Smooth muscle cell (in vitro differentiated cells): Measurements from ENCODE around the gene MRPL58. TPM values are rescaled to one million over a fixed set of nuclear protein-coding genes. Genes with fewer than 3 reads are reported as not detected.
"Not testable (repeated sequence)": the region's sequence is repeated elsewhere in the genome, so short reads cannot be mapped to it uniquely, and the experiment has no call there.

ENCODE experiments used
- DNase-seq: peaks from one replicate; lab custom pipeline; 2025; ENCODE audit not compliant: unreplicated experiment; lab: John Stamatoyannopoulos, UW
- H2AFZ ChIP-seq: fragments of 200-600 bp; sonication (generic); 2 replicates; pipeline ENCODE4 v1.6.0; 2016; ENCODE audit warnings: antibody characterized with exemption, low read depth, mild to moderate bottlenecking
- H3F3A ChIP-seq: fragments of 200-600 bp; sonication (generic); 2 replicates; pipeline ENCODE4 v1.6.0; 2017; ENCODE audit warnings: antibody characterized with exemption, low read depth
- H3K27ac ChIP-seq: fragments of 200-600 bp; sonication (generic); 2 replicates; pipeline ENCODE4 v1.5.1; 2016; ENCODE audit warnings: low read depth, mild to moderate bottlenecking
- H3K27me3 ChIP-seq: fragments of 200-600 bp; sonication (generic); 2 replicates; pipeline ENCODE4 v1.6.1; 2016; ENCODE audit warnings: low read depth, mild to moderate bottlenecking
- H3K36me3 ChIP-seq: fragments of 200-600 bp; sonication (generic); 2 replicates; pipeline ENCODE4 v1.5.1; 2016; ENCODE audit warnings: low read depth
- H3K4me1 ChIP-seq: fragments of 200-600 bp; sonication (generic); 2 replicates; pipeline ENCODE4 v1.5.1; 2016; ENCODE audit warnings: low read depth
- H3K4me2 ChIP-seq: fragments of 200-600 bp; sonication (generic); 2 replicates; pipeline ENCODE4 v1.6.0; 2016; ENCODE audit warnings: mild to moderate bottlenecking
- H3K4me3 ChIP-seq: fragments of 200-600 bp; sonication (generic); 2 replicates; pipeline ENCODE4 v1.5.1; 2016; ENCODE audit warnings: mild to moderate bottlenecking
- H3K79me2 ChIP-seq: fragments of 200-600 bp; sonication (generic); 2 replicates; pipeline ENCODE4 v1.6.0; 2016; ENCODE audit warnings: low read depth, mild to moderate bottlenecking
- H3K9ac ChIP-seq: fragments of 200-600 bp; sonication (generic); 2 replicates; pipeline ENCODE4 v1.6.0; 2016; ENCODE audit warnings: low read depth
- H3K9me3 ChIP-seq: fragments of 200-600 bp; sonication (generic); replicated peaks from 2 replicates; pipeline ENCODE4 v1.5.1; 2016; ENCODE audit warnings: low read depth
- H4K20me1 ChIP-seq: fragments of 200-600 bp; sonication (generic); 2 replicates; pipeline ENCODE4 v1.6.0; 2016; ENCODE audit warnings: low read depth
- CTCF ChIP-seq: fragments of 200-600 bp; sonication (generic); IDR thresholded peaks from 2 replicates; pipeline ENCODE4 v1.5.1; 2017; ENCODE audit warnings: borderline replicate concordance, mild to moderate bottlenecking, antibody characterized with exemption; ENCODE audit not compliant: insufficient read depth, poor library complexity, severe bottlenecking
- WGBS: methylation state at CpG from one replicate; pipeline ENCODE4 v1.1.7; 2016; ENCODE audit warnings: low lambda C conversion rate; 5-methylcytosine and 5-hydroxymethylcytosine counted together
- polyA plus RNA-seq: library from polyadenylated mRNA; unstranded; fragments of >200 nt; fragmentation: Nextera tagmentation; extraction: Ambion mirVana; gene quantifications from 2 replicates; pipeline ENCODE4 v1.2.1, GENCODE V29; 2016
- total RNA-seq: library from RNA; depleted of rRNA; stranded (reverse); fragments of >200 nt; gene quantifications from 2 replicates; pipeline ENCODE4 v1.2.3, GENCODE V29; 2014

Gene MRPL58
- total and polyA plus RNA-seq, 2 experiments from 2014 or later = 36.2 to 75.6 TPM

- Histone ChIP-seq H3K9me3 (no peaks in the 10 kb centered on the region), H2AFZ (no peak overlapping the region), H3K27ac (no peak overlapping the region), H3F3A (no peaks in the 10 kb centered on the region), H3K4me1 (no peaks in the 10 kb centered on the region), H3K79me2 (peaks cover 2% of the 10 kb centered on the region), H3K36me3 (no peaks in the 10 kb centered on the region), H3K9ac (no peak overlapping the region), H3K4me2 (no peak overlapping the region), H3K27me3 (no peaks in the 10 kb centered on the region), H3K4me3 (no peak overlapping the region), H4K20me1 (peaks cover 33% of the 10 kb centered on the region)
- no peak for TF ChIP-seq CTCF
- DNase-seq = no peak
- 96% methylated on average over 75 of the region's 76 CpGs for WGBS
These were observed 9.2 kb upstream of the MRPL58 start for GRCh38 chr17:75003070-75003956.

DNA sequence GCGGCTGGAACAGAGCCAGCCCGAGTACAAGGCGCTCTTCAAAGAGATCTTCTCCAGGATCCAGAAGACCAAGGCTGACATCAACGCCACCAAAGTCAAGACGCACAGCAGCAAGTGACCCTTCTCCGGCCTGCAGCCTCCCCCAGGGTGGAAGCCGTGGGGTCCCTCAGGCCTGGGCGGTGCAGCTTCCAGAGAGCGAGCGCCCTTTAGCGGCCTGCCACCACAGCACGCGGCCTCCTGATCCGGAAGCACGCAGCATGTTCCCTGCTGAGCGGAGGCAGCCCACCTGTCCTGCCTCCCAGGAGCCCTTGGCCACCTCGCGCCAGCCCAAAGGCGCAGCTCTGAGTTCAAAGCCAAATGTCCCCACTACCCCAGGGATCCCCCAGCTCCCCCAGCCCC, 8.5 kb upstream of the MRPL58 start:
- H3K79me2 ChIP-seq = peaks cover 2% of the 10 kb centered on the region
- H2AFZ ChIP-seq = no peak overlapping the region
- no peaks in the 10 kb centered on the region for H3K36me3 ChIP-seq
- peaks cover 27% of the 10 kb centered on the region for H4K20me1 ChIP-seq
- H3K9me3 ChIP-seq = no peaks in the 10 kb centered on the region
- no peak overlapping the region for H3K27ac ChIP-seq
- H3K4me1 ChIP-seq = no peaks in the 10 kb centered on the region
- no peak overlapping the region for H3K4me3 ChIP-seq
- TF ChIP-seq CTCF = no peak
- H3K4me2 ChIP-seq = no peak overlapping the region
- no peak for DNase-seq
- 97% methylated on average over 19 of the region's 19 CpGs for WGBS
- H3K27me3 ChIP-seq = no peaks in the 10 kb centered on the region
- no peak overlapping the region for H3K9ac ChIP-seq
- H3F3A ChIP-seq = peaks cover 2% of the 10 kb centered on the region

- Histone ChIP-seq H3K9ac (no peak overlapping the region), H4K20me1 (peaks cover 23% of the 10 kb centered on the region), H3K4me2 (no peak overlapping the region), H3K36me3 (no peaks in the 10 kb centered on the region), H2AFZ (no peak overlapping the region), H3F3A (peaks cover 5% of the 10 kb centered on the region), H3K27me3 (no peaks in the 10 kb centered on the region), H3K9me3 (no peaks in the 10 kb centered on the region), H3K4me1 (no peaks in the 10 kb centered on the region), H3K27ac (no peak overlapping the region), H3K4me3 (no peak overlapping the region), H3K79me2 (peaks cover under 1% of the 10 kb centered on the region)
- 100% methylated on average over 2 of the region's 3 CpGs for WGBS
- TF ChIP-seq CTCF = no peak
- no peak for DNase-seq
These were observed 8.1 kb upstream of the MRPL58 start for GRCh38 chr17:75004371-75004770.

DNA sequence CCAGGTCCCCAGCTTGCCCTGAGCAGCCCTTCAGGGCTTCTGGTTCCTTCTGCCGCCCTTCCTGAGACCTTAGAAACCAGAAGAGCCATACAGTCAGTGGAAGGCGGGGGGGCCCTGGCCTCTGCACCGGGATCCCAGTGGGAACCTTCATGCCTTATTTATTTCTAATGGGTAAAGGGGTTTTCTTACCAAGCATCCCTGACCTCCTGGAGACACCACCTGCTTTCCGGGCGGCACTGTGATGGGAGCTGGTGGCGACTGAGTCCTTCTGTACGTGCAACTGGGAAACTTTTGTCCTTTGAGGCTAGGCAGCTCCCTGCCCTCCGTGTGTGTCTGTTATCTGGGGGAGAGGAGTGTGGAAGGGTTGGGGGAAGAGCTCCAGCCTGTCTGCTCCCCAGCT, 7.2 kb upstream of the MRPL58 start:
- no peak overlapping the region for H2AFZ ChIP-seq
- DNase-seq = no peak

DNA sequence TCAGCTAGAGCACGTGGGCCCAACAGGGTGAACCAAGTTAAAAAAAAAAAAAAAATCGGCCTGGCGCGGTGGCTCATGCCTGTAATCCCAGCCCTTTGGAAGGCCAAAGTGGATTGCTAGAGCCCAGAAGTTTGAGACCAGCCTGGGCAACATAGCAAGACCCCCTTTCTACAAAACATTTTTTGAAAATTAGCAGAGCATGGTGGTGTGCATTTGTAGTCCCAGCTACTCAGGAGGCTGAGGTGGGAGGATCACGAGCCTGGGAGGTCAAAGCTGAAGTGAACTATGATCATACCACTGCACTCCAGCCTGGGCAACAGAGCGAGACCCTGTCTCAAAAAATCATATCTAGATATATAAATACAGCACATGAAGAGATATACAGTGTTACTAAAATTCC, 6.4 kb upstream of the MRPL58 start:
- not testable (repeated sequence) for H3K9me3 ChIP-seq, H3K9ac ChIP-seq, H3K36me3 ChIP-seq, H2AFZ ChIP-seq, H3K4me2 ChIP-seq, H3K27me3 ChIP-seq, H3K27ac ChIP-seq, H3K79me2 ChIP-seq, H3K4me1 ChIP-seq, H3K4me3 ChIP-seq, DNase-seq
- 99% methylated on average over 6 of the region's 6 CpGs for WGBS
- Histone ChIP-seq H3F3A (peaks cover 13% of the 10 kb centered on the region), H4K20me1 (peaks cover 11% of the 10 kb centered on the region)

More for the DNA sequence above, 7.2 kb upstream of the MRPL58 start:
- Histone ChIP-seq H3K27me3 (no peaks in the 10 kb centered on the region), H3K9me3 (no peaks in the 10 kb centered on the region), H3K27ac (no peak overlapping the region), H3K4me1 (no peaks in the 10 kb centered on the region), H3K4me3 (no peak overlapping the region), H3K4me2 (no peak overlapping the region), H3K9ac (no peak overlapping the region), H3F3A (peaks cover 8% of the 10 kb centered on the region), H3K79me2 (no peaks in the 10 kb centered on the region), H3K36me3 (no peaks in the 10 kb centered on the region), H4K20me1 (peaks cover 16% of the 10 kb centered on the region)
- TF ChIP-seq CTCF = no peak
- 87% methylated on average over 8 of the region's 8 CpGs for WGBS
